8988T (cell line): ENCODE measurements around the gene PPT2.
"Not testable (repeated sequence)": the region's sequence is repeated elsewhere in the genome, so short reads cannot be mapped to it uniquely, and the experiment has no call there.

ENCODE experiments used
- DNase-seq: peaks from one replicate; pipeline ENCODE4 v3.0.0; 2011

Gene PPT2

DNA sequence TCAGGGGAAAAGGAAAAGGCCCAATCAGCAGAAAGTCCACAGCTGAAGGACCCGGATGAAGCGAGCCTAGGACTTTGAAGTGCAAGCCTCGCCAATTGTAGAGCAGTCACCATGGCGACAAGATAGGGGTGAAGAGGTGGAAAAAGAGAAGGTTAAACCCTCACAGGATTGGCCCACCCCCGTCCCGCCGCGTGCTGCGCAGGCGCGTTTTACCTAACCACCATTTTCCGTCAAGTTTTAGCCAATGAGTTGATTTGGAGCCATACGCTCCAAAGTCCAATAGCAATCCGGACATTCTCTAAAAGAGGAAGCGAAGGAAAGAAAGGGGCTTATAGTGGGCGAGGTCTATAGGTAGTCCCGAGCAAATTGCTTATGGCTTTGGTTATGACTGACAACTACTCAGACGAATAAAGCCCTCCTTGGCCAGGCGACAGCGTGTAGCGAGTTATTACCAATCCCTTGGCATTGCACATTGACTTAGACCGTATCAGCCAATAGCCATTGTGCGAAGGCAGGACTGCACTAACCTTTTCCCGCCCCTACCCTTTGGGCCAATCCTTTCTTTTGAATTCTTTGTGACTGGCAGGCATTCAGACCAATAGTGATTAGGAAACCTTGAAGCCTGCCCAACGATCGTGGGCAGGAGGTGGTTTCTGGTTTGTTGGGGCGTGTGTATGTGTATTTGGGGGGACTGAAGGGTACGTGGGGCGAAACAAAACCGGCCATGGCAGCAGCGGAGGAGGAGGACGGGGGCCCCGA, 24.0 kb downstream of the PPT2 start, which contains the start of gene RNF5:
Gene RNF5 (plus strand): TSS at position 618 of the 759 bp plus-strand sequence. CDS start 107 bp downstream, at position 725.
- peak; percentile 92 for DNase-seq

DNA sequence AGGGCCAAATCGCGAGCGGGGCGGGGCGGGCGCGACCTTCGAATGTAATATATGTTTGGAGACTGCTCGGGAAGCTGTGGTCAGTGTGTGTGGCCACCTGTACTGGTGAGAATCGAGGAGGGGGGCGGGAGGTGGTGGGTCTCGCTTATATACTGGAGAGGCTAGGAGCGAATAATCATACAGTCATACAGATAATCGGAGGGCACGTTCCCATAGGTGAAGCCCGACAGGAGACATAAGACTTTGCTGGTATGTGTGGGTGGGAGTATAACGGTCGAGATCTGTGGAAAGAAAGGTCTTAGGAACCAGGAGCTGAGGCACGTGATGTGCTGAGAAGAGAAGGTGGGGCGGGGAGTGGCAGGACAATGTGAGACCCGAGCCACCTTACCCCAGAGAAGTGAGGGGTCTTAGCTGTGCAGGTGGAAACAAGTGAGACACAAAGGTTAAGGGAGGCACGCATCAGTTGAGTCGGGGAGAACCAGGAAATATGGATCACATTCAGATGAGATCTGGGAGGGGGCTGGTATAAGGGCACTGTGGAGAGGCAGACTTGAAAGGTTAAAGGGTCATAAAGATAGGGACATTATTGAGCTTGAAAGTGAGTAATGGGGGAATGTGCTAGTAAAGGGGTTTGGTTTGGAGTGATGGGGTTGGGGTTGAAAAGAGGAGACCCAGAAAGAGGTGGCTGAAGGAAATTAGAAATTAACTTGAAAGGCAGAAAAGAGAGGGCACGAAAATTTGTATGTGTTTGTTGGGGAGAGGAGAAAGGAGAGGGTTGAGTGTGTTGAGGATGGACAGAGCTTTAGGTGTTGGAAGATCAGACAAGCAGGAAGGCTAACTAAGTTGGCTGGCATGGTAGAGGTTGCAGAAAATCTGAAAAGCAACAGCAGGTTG, 24.9 kb downstream of the PPT2 start:
- DNase-seq = no peak

DNA sequence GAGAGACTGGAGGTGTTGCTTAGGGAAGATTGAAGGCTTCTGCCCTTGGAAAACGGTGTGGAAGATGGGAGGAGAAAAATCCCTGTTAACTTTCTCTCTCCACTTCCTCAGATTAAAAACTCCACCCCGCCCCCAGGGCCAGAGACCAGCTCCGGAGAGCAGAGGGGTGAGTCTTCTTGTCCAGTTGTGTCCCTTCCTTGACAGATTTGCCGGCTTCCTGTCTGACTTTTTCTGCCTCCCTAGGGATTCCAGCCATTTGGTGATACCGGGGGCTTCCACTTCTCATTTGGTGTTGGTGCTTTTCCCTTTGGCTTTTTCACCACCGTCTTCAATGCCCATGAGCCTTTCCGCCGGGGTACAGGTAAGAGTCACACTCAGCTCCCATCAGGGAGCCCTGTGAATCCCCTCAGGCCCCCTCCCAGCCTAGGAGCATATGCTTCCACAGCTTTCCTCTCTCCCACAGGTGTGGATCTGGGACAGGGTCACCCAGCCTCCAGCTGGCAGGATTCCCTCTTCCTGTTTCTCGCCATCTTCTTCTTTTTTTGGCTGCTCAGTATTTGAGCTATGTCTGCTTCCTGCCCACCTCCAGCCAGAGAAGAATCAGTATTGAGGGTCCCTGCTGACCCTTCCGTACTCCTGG, 25.9 kb downstream of the PPT2 start:
- DNase-seq = no peak

DNA sequence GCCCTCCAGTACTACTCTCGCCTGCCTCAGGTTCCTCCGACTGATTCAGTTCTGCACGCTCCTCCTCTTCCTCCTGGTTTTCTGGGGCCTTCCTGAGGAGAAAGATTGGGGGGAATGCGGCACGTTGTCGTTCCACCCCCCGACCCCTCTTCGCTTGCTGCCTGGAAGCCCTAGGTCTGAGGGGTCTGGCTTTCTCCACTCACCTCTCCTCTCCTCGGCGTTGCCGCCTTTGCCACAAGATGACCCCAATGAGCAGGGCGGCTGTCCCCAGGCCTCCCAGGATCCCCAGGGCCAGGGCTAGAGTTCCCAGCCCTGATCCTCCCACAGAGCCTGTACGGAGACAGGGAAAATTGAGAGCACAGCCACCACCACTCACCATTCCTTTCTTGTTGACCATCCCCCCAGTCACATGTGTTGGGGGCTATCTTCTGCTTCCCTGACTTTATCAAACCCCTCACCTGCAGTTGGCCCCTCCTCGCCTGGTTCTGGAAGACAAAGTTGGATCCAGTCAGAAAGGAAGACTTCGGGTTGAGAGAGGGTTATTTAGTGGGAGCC, 27.3 kb downstream of the PPT2 start:
- DNase-seq = no peak

DNA sequence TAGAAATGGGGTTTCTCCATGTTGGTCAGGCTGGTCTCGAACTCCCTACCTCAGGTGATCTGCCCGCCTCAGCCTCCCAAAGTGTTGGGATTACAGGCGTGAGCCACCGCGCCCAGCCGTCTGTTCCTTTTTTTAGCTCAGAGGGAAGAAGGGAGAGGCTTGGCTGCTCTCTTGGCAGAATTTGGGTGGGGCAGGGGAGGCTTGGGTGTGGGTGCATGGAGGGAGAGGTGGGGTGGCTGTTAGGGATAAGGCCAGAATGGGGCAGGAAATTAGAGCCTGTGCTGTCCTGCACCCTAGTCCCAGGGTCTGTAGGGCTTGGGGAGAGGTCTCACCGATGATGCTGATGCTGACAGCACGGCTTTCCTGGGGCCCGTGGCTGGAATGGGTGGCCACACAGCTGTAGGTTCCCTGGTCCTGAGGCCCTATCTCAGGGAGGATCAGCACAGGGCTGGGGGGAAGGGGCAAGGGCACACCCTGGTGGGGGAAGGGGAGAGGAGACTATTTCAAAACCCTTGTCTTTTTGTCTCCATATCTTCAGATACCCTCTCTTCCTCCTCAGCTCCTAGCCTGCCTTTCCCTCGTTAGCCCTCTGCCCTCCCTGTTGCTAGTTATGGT, 28.1 kb downstream of the PPT2 start:
- no peak for DNase-seq

DNA sequence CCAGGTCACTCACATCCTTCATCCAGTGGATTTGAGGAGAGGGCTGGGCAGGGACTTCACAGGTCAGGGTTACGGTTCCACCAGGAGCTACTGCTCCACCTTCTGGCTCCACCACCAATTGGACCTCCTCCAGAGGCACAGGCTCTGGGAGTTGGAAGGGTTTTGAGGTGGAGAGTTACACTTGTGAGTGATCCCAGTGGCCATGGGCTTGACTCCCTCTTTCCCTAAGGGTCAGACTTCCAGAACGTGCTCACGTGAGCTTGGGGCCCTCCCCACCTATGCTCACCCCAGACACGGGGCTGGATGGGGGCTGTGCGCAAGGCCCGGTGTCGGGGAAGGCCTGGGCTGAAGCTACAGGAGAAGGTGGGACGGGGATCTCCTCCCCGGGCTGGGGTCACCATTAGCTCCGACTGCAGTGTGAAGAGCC, 28.6 kb downstream of the PPT2 start:
- no peak for DNase-seq

DNA sequence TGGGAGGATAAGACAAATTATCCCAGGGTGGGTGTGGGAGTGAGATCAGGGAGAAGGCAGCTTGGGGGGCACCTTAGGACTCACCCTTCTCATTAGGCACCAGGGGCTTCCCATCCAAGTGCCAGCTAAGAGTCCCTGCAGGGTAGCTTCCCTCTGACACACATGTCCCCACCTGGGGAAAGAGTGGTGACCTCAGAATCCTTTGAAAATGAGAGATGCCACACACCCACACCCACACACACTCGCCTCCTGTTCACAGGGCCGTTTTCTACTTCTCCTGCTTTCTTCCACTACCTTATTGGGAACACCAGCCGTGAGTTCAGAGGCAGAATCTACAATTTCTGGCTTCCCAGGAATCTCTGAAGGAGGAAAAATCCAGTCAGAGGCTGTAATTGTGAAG, 29.1 kb downstream of the PPT2 start:
- no peak for DNase-seq

DNA sequence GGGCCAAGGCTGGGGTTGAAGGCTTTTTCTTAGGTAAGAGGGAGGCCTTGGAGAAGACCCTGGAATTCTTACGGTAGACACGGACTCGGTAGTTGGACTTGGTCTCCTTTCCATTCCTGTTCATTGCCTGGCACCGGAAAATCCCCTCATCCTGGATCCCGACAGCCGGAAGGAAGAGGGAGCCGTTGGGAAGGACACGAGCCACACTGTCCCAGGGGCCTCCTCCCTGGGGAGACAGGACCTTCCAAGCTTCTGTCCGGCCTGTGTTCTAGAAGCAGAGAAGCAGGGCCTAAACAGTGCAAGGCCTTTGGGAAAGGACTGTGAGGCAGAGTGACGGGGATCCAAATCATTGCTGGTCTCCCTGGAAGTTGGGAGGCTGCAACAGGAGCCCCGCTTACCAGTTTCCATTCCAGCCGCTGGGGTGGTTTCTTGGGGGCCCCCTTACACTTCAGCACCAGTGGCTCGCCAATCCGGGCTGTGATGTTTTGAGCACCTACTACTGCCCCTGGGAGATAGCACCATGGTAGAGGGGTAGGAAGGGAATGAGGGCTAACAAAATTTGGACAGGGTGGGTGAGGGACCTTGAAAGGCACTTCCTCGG, 29.6 kb downstream of the PPT2 start:
- no peak for DNase-seq

DNA sequence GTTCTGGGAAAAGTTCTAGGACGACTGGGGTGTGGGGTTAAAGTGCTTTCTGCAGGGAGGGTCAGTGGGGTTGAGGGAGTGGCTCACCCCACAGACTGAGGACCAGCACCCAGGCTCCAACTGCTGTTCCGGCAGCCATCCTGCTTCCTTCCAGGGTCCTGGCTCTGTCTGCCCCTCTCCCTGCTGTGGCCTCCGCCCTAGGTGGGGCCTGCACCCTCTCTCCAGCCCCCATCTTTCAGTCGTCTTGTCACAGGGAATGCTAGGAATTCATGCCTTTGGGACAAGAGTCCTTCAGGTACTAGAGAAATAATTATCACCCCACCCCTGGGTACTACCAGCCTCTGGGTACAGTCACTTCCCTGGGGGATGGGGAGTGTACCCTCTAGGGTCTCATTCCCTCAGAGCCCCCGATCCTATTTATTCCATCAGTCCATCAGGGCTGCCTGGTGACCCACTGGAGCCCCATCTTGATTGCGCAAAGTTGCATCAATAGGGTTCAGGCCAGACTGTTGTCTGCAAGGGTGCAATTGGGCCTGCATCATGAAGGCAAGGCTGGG, 30.2 kb downstream of the PPT2 start, which contains the start of gene AGER:
Gene AGER (minus strand): TSS at position 170 of the 557 bp plus-strand sequence. CDS start 31 bp downstream, at position 139.
- no peak for DNase-seq

DNA sequence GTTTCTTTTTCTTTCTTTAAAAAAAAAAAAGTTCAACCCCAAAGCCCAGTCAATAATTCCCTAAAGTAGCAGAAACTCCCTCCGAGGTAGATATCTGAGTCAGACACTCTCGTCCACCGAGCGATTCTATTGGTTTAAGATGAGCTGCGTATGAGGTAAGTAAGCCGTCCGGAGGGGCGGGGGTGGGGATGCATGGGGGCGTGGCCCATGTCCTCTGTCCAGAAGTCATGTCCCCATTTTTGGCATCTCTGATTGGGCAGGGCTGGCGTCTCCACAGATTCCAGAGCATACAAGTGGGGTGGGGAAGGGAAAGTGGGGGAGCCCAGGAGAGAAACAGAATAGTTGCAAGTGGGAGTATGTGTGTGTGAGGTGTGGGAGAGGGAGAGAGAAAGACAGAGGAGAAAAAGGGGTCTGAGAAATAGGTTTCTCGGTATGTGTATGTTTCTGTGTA, 31.8 kb downstream of the PPT2 start:
- not testable (repeated sequence) for DNase-seq

DNA sequence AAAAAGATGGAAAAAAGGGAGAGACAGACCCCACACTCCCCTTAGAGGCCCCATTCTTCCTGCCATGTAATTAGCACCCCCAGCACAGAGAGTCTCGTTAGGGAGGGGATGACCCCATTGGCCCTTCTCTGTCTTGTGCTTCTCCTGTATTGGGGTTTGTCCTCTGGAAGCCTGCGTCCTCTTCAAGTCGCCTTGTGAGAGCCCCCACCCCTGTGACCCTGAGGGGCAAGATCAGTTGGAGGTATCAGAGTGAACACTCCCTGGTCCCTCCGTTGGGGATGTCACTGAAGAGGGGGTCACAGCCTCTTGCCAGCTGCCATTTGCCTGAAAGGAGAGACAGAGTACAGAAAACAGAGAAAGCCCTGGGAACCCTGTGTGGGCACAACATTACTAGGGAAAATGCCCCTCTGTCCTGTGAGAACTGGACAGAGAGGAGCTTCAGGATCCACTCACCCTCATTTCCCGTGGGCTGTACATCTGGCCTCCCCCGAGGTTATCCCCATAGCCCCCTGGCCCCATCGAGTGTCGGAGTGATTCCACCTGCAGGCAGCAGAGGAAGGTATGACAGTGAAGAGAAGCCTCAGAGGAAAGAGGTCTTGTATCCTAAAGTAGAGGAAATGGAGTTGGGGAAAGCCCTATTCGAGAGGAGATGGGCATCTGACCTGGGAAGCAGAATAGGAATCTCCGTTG, 32.4 kb downstream of the PPT2 start:
- DNase-seq = not testable (repeated sequence)

DNA sequence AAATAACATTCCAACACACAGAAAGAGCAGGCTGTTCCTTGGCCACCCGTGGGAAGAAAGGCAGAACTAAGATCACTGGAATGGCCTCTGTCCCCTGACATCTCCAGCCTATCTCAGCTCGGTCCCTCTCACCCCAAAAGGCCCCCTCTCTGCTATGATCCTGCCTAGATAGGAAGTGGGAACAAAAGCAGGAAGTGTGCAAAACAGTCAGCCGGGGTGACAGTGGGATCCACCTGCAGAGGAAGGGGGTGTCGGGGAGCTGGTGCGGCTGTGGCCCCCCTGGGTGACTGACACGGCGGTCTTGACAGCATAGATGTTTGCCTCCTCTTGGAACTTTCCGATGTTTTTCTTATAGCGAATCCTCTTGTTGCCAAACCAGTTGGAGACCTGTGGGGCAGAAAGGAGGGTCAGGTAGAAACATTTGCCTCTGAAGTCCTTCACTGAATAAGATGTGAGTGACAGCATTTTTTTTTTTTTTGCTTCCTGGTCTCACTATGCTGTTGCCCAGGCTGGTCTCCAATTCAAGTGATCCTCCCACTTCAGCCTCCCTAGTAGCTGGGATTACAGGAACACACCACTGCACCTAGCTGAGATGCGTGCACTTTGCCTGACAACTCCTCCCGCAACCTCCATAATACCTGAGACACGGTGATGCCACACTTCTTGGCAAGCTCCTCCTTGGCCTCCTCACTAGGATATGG, 33.2 kb downstream of the PPT2 start:
- DNase-seq = no peak

DNA sequence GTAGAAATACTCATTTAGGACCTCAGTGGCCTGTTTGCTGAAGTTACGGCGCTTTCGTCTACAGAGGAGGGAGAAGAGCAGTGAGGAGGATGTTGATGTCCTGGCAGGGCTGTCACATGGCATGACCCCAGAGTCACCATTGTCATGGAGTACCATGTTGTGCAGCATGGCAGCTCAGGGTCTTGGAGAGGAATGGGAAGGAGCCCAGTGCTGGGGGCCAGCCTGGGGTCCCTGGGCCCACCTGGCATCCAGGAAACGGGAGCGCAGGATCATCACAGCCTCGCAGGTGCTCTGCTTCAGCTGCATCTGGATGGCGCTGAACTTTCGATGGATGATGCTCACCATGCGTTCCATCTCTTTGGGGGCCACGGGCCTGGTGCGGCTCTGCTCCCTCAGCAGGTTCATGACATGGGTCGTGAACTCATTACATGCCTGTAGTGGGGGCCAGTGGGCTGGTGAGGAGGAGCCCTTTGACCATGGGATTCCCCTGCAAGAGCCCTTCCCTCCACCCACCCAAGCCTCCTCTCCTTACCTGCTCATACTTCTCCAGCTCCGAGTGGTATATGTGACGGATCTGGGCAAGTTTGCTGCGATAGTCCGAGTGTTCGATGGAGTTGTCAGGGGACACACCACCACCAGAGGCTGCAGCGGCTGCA, 33.9 kb downstream of the PPT2 start:
- not testable (repeated sequence) for DNase-seq

DNA sequence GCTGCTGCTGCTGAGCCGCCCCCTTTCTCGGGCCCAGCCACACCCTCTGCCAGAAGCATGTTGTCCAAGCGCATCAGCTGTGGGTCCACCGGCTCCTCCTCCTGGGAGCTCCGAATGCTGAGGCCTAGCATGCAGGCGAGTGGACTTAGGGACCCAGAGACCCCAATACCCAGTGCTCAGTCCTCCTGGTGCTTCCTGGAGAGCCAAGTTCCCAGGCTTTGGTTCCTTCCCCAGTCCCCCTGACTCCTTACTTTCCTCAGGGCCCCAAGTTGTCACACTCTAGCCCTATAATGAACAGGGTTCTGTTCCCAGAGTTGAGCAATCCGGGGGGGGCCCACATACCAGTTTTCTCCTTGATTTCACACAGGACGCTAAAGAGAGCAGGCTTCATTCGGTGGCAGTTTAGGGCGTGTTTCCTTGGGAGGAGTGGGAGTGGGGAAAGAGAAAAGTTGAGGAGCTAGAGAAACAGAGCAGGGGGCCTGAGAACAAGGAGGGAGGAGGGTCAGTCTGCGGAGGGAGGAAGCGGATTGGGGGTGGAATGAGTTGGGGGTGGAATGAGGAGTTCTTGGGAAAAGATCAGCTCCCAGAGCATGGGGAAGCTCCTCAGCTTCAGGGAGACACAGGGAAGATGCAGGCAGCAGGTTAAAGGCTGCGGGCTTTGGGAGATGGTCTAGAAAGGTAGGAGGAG, 34.6 kb downstream of the PPT2 start:
- DNase-seq = no peak

DNA sequence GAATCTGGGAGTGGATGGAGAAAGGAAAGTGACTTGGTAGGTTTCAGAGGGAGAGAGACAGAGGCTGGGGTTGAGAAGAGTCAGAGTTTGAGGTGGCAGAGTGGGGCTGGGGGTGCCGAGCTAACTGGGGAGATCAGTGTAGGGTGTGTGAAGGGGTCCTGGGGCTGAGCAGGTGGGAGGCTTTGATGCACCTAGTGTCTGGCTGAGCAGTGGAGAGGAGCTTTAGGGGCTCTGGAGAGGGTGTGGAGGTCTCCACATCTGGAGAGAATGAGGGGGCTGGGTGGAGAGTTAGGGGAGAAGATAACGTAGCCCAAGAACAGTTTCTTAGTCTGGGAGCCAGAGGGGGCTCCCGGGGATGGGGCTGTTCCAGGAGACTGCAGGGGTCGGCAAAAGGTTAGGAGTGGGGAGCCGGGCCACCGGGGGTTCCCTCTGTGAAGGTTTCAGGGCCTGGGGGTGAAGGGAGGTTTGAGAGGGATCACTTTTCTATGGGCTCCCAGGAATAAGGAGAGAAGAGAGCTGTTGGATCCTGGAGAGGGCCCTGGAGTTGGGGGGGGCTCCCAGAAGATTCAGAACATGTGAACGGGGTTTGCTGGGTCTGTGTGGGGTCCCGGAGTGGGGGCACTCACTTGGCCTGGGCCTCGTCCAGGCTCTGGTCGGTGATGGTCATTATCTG, 35.3 kb downstream of the PPT2 start:
- DNase-seq = no peak

DNA sequence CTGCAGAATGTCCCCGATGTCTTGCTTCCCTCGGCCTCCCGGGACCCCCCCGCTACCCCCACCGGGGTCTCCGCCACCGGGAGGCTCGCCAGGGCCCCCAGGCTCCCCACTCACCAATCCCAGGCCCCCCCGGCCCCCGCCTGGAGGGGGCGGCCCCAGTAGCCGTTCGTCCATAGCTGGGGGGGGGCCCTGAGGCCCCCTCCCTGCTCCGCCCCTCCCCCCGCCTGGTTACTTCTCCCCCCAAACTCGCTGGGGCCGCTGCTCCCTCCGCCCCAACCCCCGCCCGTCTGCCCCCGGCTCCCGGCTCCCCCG, 35.8 kb downstream of the PPT2 start:
- no peak for DNase-seq

DNA sequence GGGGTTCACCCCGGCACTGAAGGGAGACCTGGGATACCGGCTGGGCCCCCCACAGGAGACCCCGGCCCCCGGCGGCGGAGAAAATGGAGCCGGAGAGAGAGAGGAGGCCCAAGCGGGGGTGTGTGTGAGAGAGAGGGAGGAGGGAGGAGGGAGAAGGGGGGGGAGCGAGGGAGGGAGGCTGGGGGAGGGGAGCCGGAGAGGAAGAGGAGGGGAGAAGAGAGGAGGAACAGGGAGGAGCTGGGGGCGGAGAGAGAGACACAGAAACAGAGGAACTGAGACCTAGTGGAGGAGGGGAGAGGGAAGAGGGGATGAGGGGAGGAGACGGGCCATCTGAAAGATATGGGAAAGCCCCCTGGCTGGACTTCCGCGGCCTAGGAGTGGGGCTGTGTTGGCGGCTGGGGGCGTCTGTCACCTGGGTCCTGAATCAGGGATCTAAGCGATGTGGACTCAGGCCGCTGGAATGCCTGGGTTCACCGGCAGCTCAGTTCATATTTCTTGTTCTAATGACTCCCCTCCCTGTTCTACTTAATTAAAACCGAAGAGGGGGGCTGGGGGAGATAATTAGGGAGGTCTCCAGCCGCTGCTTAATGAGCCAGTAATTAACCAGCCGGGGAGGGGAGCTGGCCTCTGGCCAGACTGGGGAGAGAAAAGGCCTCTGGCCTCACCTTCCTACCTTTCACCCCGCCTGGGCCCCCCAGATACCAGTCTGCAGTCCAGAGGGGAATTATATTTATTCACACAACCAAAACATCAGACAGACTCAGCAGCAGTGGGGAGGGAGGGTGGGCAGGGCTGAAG, 36.3 kb downstream of the PPT2 start, which contains the start of gene PBX2:
Gene PBX2 (minus strand): TSS at position 149 of the 798 bp plus-strand sequence. CDS start 287 bp downstream, outside the sequence.
- peak; percentile 74 for DNase-seq
